GM23338 (cell line): ENCODE measurements around the gene TCF7L2. TPM values are rescaled to one million over a fixed set of nuclear protein-coding genes. Genes with fewer than 3 reads are reported as not detected.

ENCODE experiments used
- ATAC-seq: fragments of 200-7000 bp; cut with Tn5 transposase; 3 replicates; pipeline ENCODE4 v1.9.1; 2020
- DNase-seq: peaks from one replicate; pipeline ENCODE4 v3.0.0-alpha.2; 2015; ENCODE audit warnings: low spot score
- H2AFZ ChIP-seq: fragments of 200-600 bp; sonication (generic); 2 replicates; pipeline ENCODE4 v1.8.0; 2016; ENCODE audit warnings: antibody characterized with exemption, mild to moderate bottlenecking, moderate library complexity
- H3F3A ChIP-seq: fragments of 200-600 bp; sonication (generic); replicated peaks from 2 replicates; pipeline ENCODE4 v1.8.0; 2017; ENCODE audit warnings: antibody characterized with exemption, mixed run types, low read depth
- H3K27ac ChIP-seq: fragments of 200-600 bp; sonication (generic); 2 replicates; pipeline ENCODE4 v1.6.1; 2016; ENCODE audit warnings: low read depth
- H3K27me3 ChIP-seq: fragments of 200-600 bp; sonication (generic); 2 replicates; pipeline ENCODE4 v1.8.0; 2016; ENCODE audit warnings: mild to moderate bottlenecking, mixed run types, moderate library complexity; ENCODE audit not compliant: insufficient read depth
- H3K36me3 ChIP-seq: fragments of 200-600 bp; sonication (generic); 2 replicates; pipeline ENCODE4 v1.8.0; 2016; ENCODE audit warnings: mild to moderate bottlenecking; ENCODE audit not compliant: insufficient read depth
- H3K4me1 ChIP-seq: fragments of 200-600 bp; sonication (generic); 2 replicates; pipeline ENCODE4 v1.8.0; 2016; ENCODE audit warnings: mild to moderate bottlenecking, moderate library complexity; ENCODE audit not compliant: insufficient read depth
- H3K4me2 ChIP-seq: fragments of 200-600 bp; sonication (generic); 2 replicates; pipeline ENCODE4 v1.7.1; 2017; ENCODE audit warnings: mixed run types
- H3K4me3 ChIP-seq: fragments of 200-600 bp; sonication (generic); 2 replicates; pipeline ENCODE4 v1.6.1; 2016; ENCODE audit warnings: mixed run types
- H3K79me2 ChIP-seq: fragments of 200-600 bp; sonication (generic); replicated peaks from 2 replicates; pipeline ENCODE4 v1.8.0; 2017; ENCODE audit warnings: mild to moderate bottlenecking; ENCODE audit not compliant: insufficient read depth
- H3K9me2 ChIP-seq: fragments of 200-600 bp; sonication (generic); 2 replicates; pipeline ENCODE4 v1.8.0; 2017; ENCODE audit not compliant: insufficient read depth
- H4K20me1 ChIP-seq: fragments of 200-600 bp; sonication (generic); replicated peaks from 2 replicates; pipeline ENCODE4 v1.8.0; 2017; ENCODE audit warnings: mild to moderate bottlenecking; ENCODE audit not compliant: insufficient read depth
- H3K27ac Mint-ChIP-seq: 2 replicates; pipeline ENCODE4 v1.8.0; 2020; ENCODE audit warnings: inconsistent platforms, mild to moderate bottlenecking, moderate library complexity, mixed read lengths
- H3K27me3 Mint-ChIP-seq: 3 replicates; pipeline ENCODE4 v1.8.0; 2022; ENCODE audit warnings: low read depth, mild to moderate bottlenecking, moderate library complexity, mixed read lengths, inconsistent platforms; ENCODE audit not compliant: insufficient read depth, poor library complexity
- H3K36me3 Mint-ChIP-seq: 3 replicates; pipeline ENCODE4 v1.8.0; 2021; ENCODE audit warnings: low read depth, mild to moderate bottlenecking, inconsistent platforms, moderate library complexity, mixed read lengths
- H3K4me1 Mint-ChIP-seq: 3 replicates; pipeline ENCODE4 v1.8.0; 2020; ENCODE audit warnings: mild to moderate bottlenecking, inconsistent platforms, mixed read lengths
- H3K4me3 Mint-ChIP-seq: 3 replicates; pipeline ENCODE4 v1.8.0; 2021; ENCODE audit warnings: moderate library complexity, mild to moderate bottlenecking, inconsistent platforms, mixed read lengths
- H3K9me3 Mint-ChIP-seq: 3 replicates; pipeline ENCODE4 v1.8.0; 2020; ENCODE audit warnings: moderate library complexity, mild to moderate bottlenecking, inconsistent platforms, mixed read lengths
- CREB1 ChIP-seq: fragments of 250-450 bp; sonication (Bioruptor Pico); IDR thresholded peaks from 2 replicates; pipeline ENCODE4 v1.5.0; 2020; ENCODE audit warnings: low read depth, mild to moderate bottlenecking, moderate library complexity
- CTCF ChIP-seq, 2 experiments: fragments of 200-600 bp in 1 of 2; sonication (generic) in 1 of 2; conservative IDR thresholded peaks; 2 replicates each; pipeline versions ENCODE4 v1.5.1 to v1.6.1; 2016 to 2017; ENCODE audit warnings: antibody characterized with exemption in 2 of 2, low read depth in 2 of 2, mild to moderate bottlenecking in 2 of 2, moderate library complexity in 1 of 2
- ETS1 ChIP-seq: IDR thresholded peaks from 2 replicates; pipeline ENCODE4 v1.6.1; 2016; ENCODE audit warnings: antibody characterized with exemption
- EZH2 ChIP-seq: fragments of 200-600 bp; sonication (generic); IDR thresholded peaks from one replicate; pipeline ENCODE4 v1.8.0; 2017; ENCODE audit warnings: antibody characterized with exemption, mild to moderate bottlenecking, low read depth; ENCODE audit not compliant: unreplicated experiment
- EZH2phosphoT487 ChIP-seq: fragments of 200-600 bp; sonication (generic); IDR thresholded peaks from one replicate; pipeline ENCODE4 v1.8.1; 2018; ENCODE audit warnings: antibody characterized with exemption; ENCODE audit not compliant: unreplicated experiment
- JUNB ChIP-seq: IDR thresholded peaks from one replicate; pipeline ENCODE4 v1.6.1; 2016; ENCODE audit warnings: antibody characterized with exemption; ENCODE audit not compliant: unreplicated experiment
- NANOG ChIP-seq: IDR thresholded peaks from 2 replicates; pipeline ENCODE4 v1.6.1; 2016; ENCODE audit warnings: antibody characterized with exemption, borderline replicate concordance
- POLR2AphosphoS5 ChIP-seq: IDR thresholded peaks from 2 replicates; pipeline ENCODE4 v1.6.1; 2016; ENCODE audit warnings: antibody characterized with exemption, low read depth
- REST ChIP-seq: IDR thresholded peaks from one replicate; pipeline ENCODE4 v1.6.1; 2018; ENCODE audit warnings: antibody characterized with exemption; ENCODE audit not compliant: unreplicated experiment
- STAT1 ChIP-seq: IDR thresholded peaks from one replicate; pipeline ENCODE4 v1.6.1; 2016; ENCODE audit warnings: antibody characterized with exemption; ENCODE audit not compliant: unreplicated experiment
- ZNF114 ChIP-seq: fragments of 250-450 bp; sonication (Bioruptor Pico); IDR thresholded peaks from 2 replicates; pipeline ENCODE4 v1.5.0; 2020; ENCODE audit warnings: mild to moderate bottlenecking, moderate library complexity
- ZNF331 ChIP-seq: fragments of 250-450 bp; sonication (Bioruptor Pico); IDR thresholded peaks from 2 replicates; pipeline ENCODE4 v1.5.0; 2020; ENCODE audit warnings: low read depth, mild to moderate bottlenecking, moderate library complexity
- ZNF462 ChIP-seq: fragments of 250-450 bp; sonication (Bioruptor Pico); IDR thresholded peaks from 2 replicates; pipeline ENCODE4 v1.5.0; 2020; ENCODE audit warnings: mild to moderate bottlenecking, moderate library complexity
- polyA plus RNA-seq: library from polyadenylated mRNA; unstranded; fragments of >200 nt; fragmentation: Nextera tagmentation; extraction: Ambion mirVana; gene quantifications from 2 replicates; pipeline ENCODE4 v1.2.1, GENCODE V29; 2016
- total RNA-seq: library from RNA; depleted of rRNA; stranded (reverse); fragments of >200 nt; shearing (Covaris generic); gene quantifications from 2 replicates; pipeline ENCODE4 v1.2.3, GENCODE V29; 2014

Gene TCF7L2
- total and polyA plus RNA-seq, 2 experiments from 2014 or later, result 32.2 to 80.8 TPM

- TF ChIP-seq ZNF114 (CRISPR knock-in tag) (no peak), EZH2phosphoT487 (no peak), STAT1 (no peak), JUNB (no peak), ETS1 (no peak), REST (no peak), EZH2 (no peak), CTCF (conservative IDR thresholded peaks at IDR 0.05; ENCODE audit: low read depth in 2 of 2) (no peak), POLR2AphosphoS5 (no peak), ZNF331 (no peak), NANOG (no peak), CREB1 (CRISPR knock-in tag) (no peak), ZNF462 (CRISPR knock-in tag) (no peak)
- 0 out of 2 replicates have a peak, but pooled peaks cover 4% of the 10 kb centered on the region for H3K9me2 ChIP-seq
- Mint-ChIP-seq H3K27me3 (peaks cover 5% of the 10 kb centered on the region), H3K9me3 (no peaks in the 10 kb centered on the region), H3K4me3 (no peak overlapping the region), H3K27ac (no peak overlapping the region), H3K36me3 (no peaks in the 10 kb centered on the region), H3K4me1 (peaks cover 41% of the 10 kb centered on the region)
- no peaks in the 10 kb centered on the region for H3F3A ChIP-seq
- ATAC-seq (peak; percentile 53), DNase-seq (no peak)
- peaks cover 27% of the 10 kb centered on the region for H3K4me1 ChIP-seq
- 0 out of 2 replicates have a peak overlapping the region, but pooled peaks have one; percentile 15 for H3K4me2 ChIP-seq
- H3K27me3 ChIP-seq, result no peaks in the 10 kb centered on the region
- H3K4me3 ChIP-seq, result no peak overlapping the region
- H3K79me2 ChIP-seq, result no peaks in the 10 kb centered on the region
- H3K27ac ChIP-seq, result no peak overlapping the region
- no peak overlapping the region for H2AFZ ChIP-seq
- H3K36me3 ChIP-seq, result no peaks in the 10 kb centered on the region
- H4K20me1 ChIP-seq, result no peaks in the 10 kb centered on the region
Observed at GRCh38 chr10:113177936-113178335, 227.9 kb downstream of the TCF7L2 start.
